SH-SY5Y (cell line): ENCODE data around the gene MBNL1.

Experiments used
- GATA2 ChIP-seq: IDR thresholded peaks from 2 replicates; pipeline ENCODE4 v1.6.1; 2011; ENCODE audit warnings: mild to moderate bottlenecking, low read depth, low read length
- GATA3 ChIP-seq: IDR thresholded peaks from 2 replicates; pipeline ENCODE4 v1.6.1; 2011; ENCODE audit warnings: low read depth, mild to moderate bottlenecking, low read length, moderate library complexity

MBNL1 gene

GRCh38 chr3:152260026-152260425, 8.7 kb upstream of the MBNL1 start:
- TF ChIP-seq GATA3 (no peak), GATA2 (no peak)

- no peak for TF ChIP-seq GATA3
- no peak for TF ChIP-seq GATA2
Observed at GRCh38 chr3:152260529-152260928, 8.2 kb upstream of the MBNL1 start.

DNA sequence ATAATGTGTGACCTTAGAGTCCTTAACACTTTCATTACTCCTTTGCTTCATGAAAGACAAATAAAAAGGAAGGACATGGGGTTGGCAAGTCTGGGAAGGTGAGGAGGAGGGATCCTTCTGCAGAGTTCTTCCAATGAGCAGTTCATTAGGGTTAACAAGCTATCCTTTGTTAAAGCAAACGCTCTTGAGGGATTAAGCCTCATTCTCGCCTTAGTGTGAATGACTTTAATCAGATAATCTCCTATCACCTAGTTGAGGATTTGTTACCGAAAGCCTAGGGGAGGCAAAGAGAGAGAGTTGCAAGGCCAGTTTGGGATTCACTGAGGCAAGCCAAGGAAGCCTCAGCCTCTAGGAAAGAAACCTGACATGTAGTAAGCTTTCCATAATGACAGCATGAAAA, 7.4 kb upstream of the MBNL1 start:
- no peak for TF ChIP-seq GATA3
- no peak for TF ChIP-seq GATA2

DNA sequence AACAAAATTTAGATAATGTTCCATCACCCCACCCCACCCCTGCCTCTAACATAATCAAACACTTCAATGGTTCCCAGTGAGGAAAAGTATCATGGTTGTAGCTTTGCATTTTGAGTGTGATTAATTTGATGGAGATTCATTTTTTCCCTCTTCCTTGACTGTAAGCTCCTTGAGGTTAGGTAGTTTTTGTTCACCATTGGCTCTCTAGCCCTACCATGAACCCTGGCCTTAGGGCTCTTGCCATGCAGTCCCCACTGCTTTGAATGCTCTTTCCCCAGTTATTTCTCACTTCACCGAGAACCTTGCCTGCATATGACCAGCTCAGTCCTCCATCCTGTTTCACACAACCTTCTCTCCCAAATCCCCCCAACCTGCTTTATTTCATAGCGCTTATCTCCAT, 5.0 kb upstream of the MBNL1 start:
- no peak for TF ChIP-seq GATA3
- no peak for TF ChIP-seq GATA2

GRCh38 chr3:152264378-152264777, 4.4 kb upstream of the MBNL1 start:
- no peak for TF ChIP-seq GATA2
- TF ChIP-seq GATA3: no peak

- no peak for TF ChIP-seq GATA3
- TF ChIP-seq GATA2: no peak
Observed at GRCh38 chr3:152266221-152266995, 2.3 kb upstream of the MBNL1 start.

DNA sequence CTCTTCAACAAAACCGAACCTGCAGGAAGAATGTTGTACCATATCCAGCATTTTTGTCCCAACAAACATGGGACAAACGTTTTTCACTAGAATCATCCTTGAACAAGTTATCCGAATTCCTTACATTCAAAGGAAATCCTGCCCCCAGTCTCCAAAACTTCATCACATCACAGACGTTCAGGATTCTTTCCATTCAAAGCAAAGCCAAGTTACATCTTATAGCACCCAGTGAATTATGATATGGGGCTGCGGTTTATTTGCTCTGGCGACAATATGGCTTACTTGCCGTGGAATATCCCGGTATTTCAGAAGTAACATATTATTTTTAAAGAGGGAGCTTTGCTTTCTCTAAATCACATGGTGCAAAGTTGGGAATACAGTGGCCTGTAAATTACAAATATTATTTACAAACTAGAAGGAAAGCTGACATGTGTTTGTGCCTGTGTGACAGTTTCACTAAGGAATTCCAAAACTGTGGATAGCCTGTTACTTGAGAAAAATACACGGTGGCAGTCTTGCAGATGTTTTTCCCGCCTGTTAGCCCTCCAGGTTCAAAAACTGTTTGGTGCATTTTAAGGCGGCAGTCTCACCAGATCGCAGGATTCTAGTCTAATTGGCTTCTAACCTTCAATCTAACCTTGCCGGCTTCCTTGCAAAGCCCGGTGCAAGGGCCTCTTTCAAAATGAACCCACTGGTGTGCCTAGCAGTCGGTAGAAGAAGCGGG, 736 bp upstream of the MBNL1 start:
- no peak for TF ChIP-seq GATA3
- TF ChIP-seq GATA2: no peak

- TF ChIP-seq GATA2 (no peak), GATA3 (no peak)
Observed at GRCh38 chr3:152269056-152269830, 514 bp downstream of the MBNL1 start.

GRCh38 chr3:152269831-152270734, 1.4 kb downstream of the MBNL1 start:
- TF ChIP-seq GATA3: no peak
- TF ChIP-seq GATA2: no peak

DNA sequence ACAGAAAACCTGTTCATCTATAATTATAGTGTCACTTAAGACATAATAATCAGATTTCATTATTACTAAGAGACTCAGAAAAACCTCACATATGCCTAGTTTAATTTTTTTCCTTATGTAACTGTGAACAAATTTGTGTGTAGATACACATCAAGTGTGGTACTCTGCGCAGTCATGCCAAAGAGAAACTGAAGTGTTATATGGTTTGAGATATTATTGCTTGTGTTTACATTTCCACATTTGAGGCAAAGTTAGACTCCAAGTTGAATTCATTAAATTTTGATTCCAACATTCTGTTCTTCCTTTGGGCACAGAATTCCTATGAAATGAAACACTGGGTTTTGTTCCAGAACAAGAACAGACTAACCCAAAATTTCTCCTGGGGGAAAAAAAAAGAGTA, 2.2 kb downstream of the MBNL1 start:
- TF ChIP-seq GATA2: no peak
- no peak for TF ChIP-seq GATA3

- TF ChIP-seq GATA3 (no peak), GATA2 (no peak)
Observed at GRCh38 chr3:152271501-152272236, 2.9 kb downstream of the MBNL1 start.

GRCh38 chr3:152272771-152273242, 4.1 kb downstream of the MBNL1 start:
- no peak for TF ChIP-seq GATA3

DNA sequence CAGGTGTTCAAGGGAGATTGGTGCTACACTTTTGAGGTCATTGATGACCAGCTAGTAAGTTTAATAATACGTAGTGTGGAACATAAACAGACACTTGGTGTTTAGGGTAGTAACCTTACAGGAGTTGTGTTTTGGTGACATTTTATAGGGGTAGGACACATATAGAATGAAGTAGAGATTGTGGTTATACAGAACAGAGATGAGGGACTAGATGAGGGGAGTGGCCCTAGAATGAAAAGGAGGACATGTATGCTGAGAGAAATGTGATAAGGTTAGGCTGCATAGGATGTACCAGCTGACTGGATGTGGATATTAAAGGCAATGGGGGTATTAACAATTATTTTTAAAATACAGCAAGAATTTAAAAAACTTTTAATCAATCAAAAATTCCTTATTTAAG, 8.0 kb downstream of the MBNL1 start:
- no peak for TF ChIP-seq GATA3
- TF ChIP-seq GATA2: no peak
